IMR-90 (cell line): ENCODE measurements around the gene PPP1R14C. TPM values are rescaled to one million over a fixed set of nuclear protein-coding genes. Genes with fewer than 3 reads are reported as not detected.

Source experiments
- ATAC-seq: fragments of 200-7000 bp; cut with Tn5 transposase; 2 replicates; pipeline ENCODE4 v1.9.1; 2020; ENCODE audit warnings: low read depth, mild to moderate bottlenecking, moderate library complexity
- BruUV-seq: library from RNA; stranded (reverse); fragments of 400-500 nt; replicated peaks from 2 replicates; lab custom pipeline; 2021; lab: Mats Ljungman, UMichigan
- CTCF ChIA-PET: fragments of 300-600 bp; formaldehyde crosslinking; extraction: SDS; loops from one replicate; lab custom pipeline; 2021; ENCODE audit warnings: antibody characterized with exemption; lab: Yijun Ruan, JAX
- POLR2A ChIA-PET: fragments of 300-600 bp; sonication (Branson Sonifier 250); formaldehyde crosslinking; loops from one replicate; lab custom pipeline; 2022; ENCODE audit warnings: antibody characterized with exemption; ENCODE audit not compliant: unreplicated experiment; lab: Charles Lee
- DNase-seq: peaks from one replicate; pipeline ENCODE4 v3.0.0; 2013
- H2AFZ ChIP-seq: replicated peaks from 2 replicates; pipeline ENCODE3; 2013; ENCODE audit warnings: low read length, mild to moderate bottlenecking; ENCODE audit not compliant: poor library complexity
- H2AK5ac ChIP-seq: 2 replicates; pipeline ENCODE4 v1.6.1; 2013; ENCODE audit warnings: low read depth, low read length, inconsistent platforms
- H2AK9ac ChIP-seq: replicated peaks from 2 replicates; pipeline ENCODE3; 2013; ENCODE audit warnings: mild to moderate bottlenecking, low read depth, low read length, moderate library complexity; ENCODE audit not compliant: poor library complexity
- H2BK120ac ChIP-seq: 2 replicates; pipeline ENCODE4 v1.6.1; 2013; ENCODE audit warnings: low read depth, low read length, inconsistent platforms
- H2BK15ac ChIP-seq: 3 replicates; pipeline ENCODE4 v1.6.1; 2013; ENCODE audit warnings: low read depth, low read length, inconsistent platforms
- H2BK20ac ChIP-seq: 2 replicates; pipeline ENCODE4 v1.6.1; 2013; ENCODE audit warnings: low read depth, mild to moderate bottlenecking, inconsistent platforms, low read length, moderate library complexity
- H2BK5ac ChIP-seq: 2 replicates; pipeline ENCODE4 v1.6.1; 2013; ENCODE audit warnings: mild to moderate bottlenecking, low read depth, low read length, inconsistent platforms; ENCODE audit not compliant: poor library complexity, severe bottlenecking
- H3K14ac ChIP-seq: replicated peaks from 2 replicates; pipeline ENCODE4 v1.6.1; 2013; ENCODE audit warnings: low read depth, low read length, inconsistent platforms
- H3K18ac ChIP-seq: 2 replicates; pipeline ENCODE4 v1.6.1; 2013; ENCODE audit warnings: low read depth, low read length, control low read depth
- H3K23ac ChIP-seq: 2 replicates; pipeline ENCODE4 v1.6.1; 2013; ENCODE audit warnings: low read depth, low read length, inconsistent platforms
- H3K27ac ChIP-seq: 2 replicates; pipeline ENCODE4 v1.5.1; 2013; ENCODE audit warnings: mild to moderate bottlenecking, control low read depth, low read length; ENCODE audit not compliant: insufficient read depth
- H3K27me3 ChIP-seq: 2 replicates; pipeline ENCODE4 v1.6.1; 2013; ENCODE audit warnings: low read length; ENCODE audit not compliant: control insufficient read depth, insufficient read depth
- H3K36me3 ChIP-seq: 2 replicates; pipeline ENCODE4 v1.6.1; 2013; ENCODE audit warnings: low read length, mixed read lengths; ENCODE audit not compliant: control insufficient read depth, insufficient read depth
- H3K4ac ChIP-seq: 2 replicates; pipeline ENCODE4 v1.6.1; 2013; ENCODE audit warnings: low read depth, low read length, inconsistent platforms
- H3K4me1 ChIP-seq: 2 replicates; pipeline ENCODE4 v1.6.1; 2013; ENCODE audit warnings: low read length, mixed read lengths; ENCODE audit not compliant: control insufficient read depth, insufficient read depth
- H3K4me2 ChIP-seq: 2 replicates; pipeline ENCODE4 v1.6.1; 2013; ENCODE audit warnings: low read depth, mild to moderate bottlenecking, control low read depth, low read length, moderate library complexity
- H3K4me3 ChIP-seq: 2 replicates; pipeline ENCODE4 v1.5.1; 2013; ENCODE audit warnings: low read depth, mild to moderate bottlenecking, control low read depth, low read length, moderate library complexity; ENCODE audit not compliant: insufficient read depth
- H3K56ac ChIP-seq: 2 replicates; pipeline ENCODE4 v1.6.1; 2013; ENCODE audit warnings: low read length, inconsistent platforms; ENCODE audit not compliant: insufficient read depth; ENCODE audit errors: extremely low read depth
- H3K79me1 ChIP-seq, 2 experiments: 2 replicates each; pipeline ENCODE4 v1.6.1; 2013; ENCODE audit warnings: low read length in 2 of 2, inconsistent platforms in 1 of 2, low read depth in 1 of 2
- H3K9ac ChIP-seq: 2 replicates; pipeline ENCODE4 v1.6.1; 2013; ENCODE audit warnings: low read depth, low read length, control low read depth
- H3K9me1 ChIP-seq: 2 replicates; pipeline ENCODE4 v1.6.1; 2013; ENCODE audit warnings: low read length, inconsistent platforms; ENCODE audit not compliant: insufficient read depth
- H3K9me3 ChIP-seq: 2 replicates; pipeline ENCODE4 v1.6.1; 2013; ENCODE audit warnings: low read length; ENCODE audit not compliant: control insufficient read depth, insufficient read depth
- H4K20me1 ChIP-seq: 2 replicates; pipeline ENCODE4 v1.6.1; 2013; ENCODE audit warnings: low read length, inconsistent platforms; ENCODE audit not compliant: insufficient read depth
- H4K5ac ChIP-seq: 2 replicates; pipeline ENCODE4 v1.6.1; 2013; ENCODE audit warnings: mild to moderate bottlenecking, low read depth, low read length, control low read depth
- H4K8ac ChIP-seq, 2 experiments: 2 replicates each; pipeline ENCODE4 v1.6.1; 2013; ENCODE audit warnings: low read depth in 2 of 2, low read length in 2 of 2, control low read depth in 1 of 2, inconsistent platforms in 1 of 2
- H4K91ac ChIP-seq: 2 replicates; pipeline ENCODE4 v1.6.1; 2013; ENCODE audit warnings: low read depth, low read length, inconsistent platforms; ENCODE audit not compliant: insufficient read depth
- BHLHE40 ChIP-seq: fragments of 150-350 bp; IDR thresholded peaks from 2 replicates; pipeline ENCODE4 v1.6.1; 2016; ENCODE audit warnings: mild to moderate bottlenecking, low read depth, low read length
- CEBPB ChIP-seq: IDR thresholded peaks from 2 replicates; pipeline ENCODE4 v1.6.1; 2012; ENCODE audit warnings: low read depth, low read length, improper control_type of control experiment
- CHD1 ChIP-seq: IDR thresholded peaks from 2 replicates; pipeline ENCODE4 v1.6.1; 2012; ENCODE audit warnings: low read depth, low read length, improper control_type of control experiment
- CTCF ChIP-seq: conservative IDR thresholded peaks from 2 replicates; pipeline ENCODE4 v1.5.1; 2012; ENCODE audit warnings: mild to moderate bottlenecking, low read depth, low read length, improper control_type of control experiment
- FOS ChIP-seq: fragments of 150-350 bp; IDR thresholded peaks from 2 replicates; pipeline ENCODE4 v1.6.1; 2016; ENCODE audit warnings: low read depth, low read length
- MAFK ChIP-seq: IDR thresholded peaks from 2 replicates; pipeline ENCODE4 v1.6.1; 2012; ENCODE audit warnings: low read depth, low read length, improper control_type of control experiment
- MAZ ChIP-seq: IDR thresholded peaks from 2 replicates; pipeline ENCODE4 v1.6.1; 2012; ENCODE audit warnings: low read depth, mild to moderate bottlenecking, low read length, improper control_type of control experiment, moderate library complexity, borderline replicate concordance
- MXI1 ChIP-seq: IDR thresholded peaks from 2 replicates; pipeline ENCODE4 v1.6.1; 2012; ENCODE audit warnings: low read depth, mild to moderate bottlenecking, low read length, moderate library complexity, borderline replicate concordance
- NFE2L2 ChIP-seq: fragments of 150-350 bp; IDR thresholded peaks from 2 replicates; pipeline ENCODE4 v1.6.1; 2016; ENCODE audit warnings: low read depth, mild to moderate bottlenecking, low read length
- POLR2A ChIP-seq: IDR thresholded peaks from 2 replicates; pipeline ENCODE4 v1.6.1; 2012; ENCODE audit warnings: mild to moderate bottlenecking, low read depth, low read length
- RAD21 ChIP-seq: IDR thresholded peaks from 2 replicates; pipeline ENCODE4 v1.6.1; 2012; ENCODE audit warnings: low read length, improper control_type of control experiment
- RCOR1 ChIP-seq: IDR thresholded peaks from 2 replicates; pipeline ENCODE4 v1.6.1; 2012; ENCODE audit warnings: mild to moderate bottlenecking, low read length, improper control_type of control experiment; ENCODE audit not compliant: insufficient replicate concordance
- RFX5 ChIP-seq: IDR thresholded peaks from 2 replicates; pipeline ENCODE4 v1.8.0; 2012; ENCODE audit warnings: low read depth, mild to moderate bottlenecking, low read length, moderate library complexity
- SMC3 ChIP-seq: fragments of 150-350 bp; IDR thresholded peaks from 2 replicates; pipeline ENCODE4 v1.6.1; 2016; ENCODE audit warnings: low read depth, mild to moderate bottlenecking, antibody characterized with exemption, low read length, moderate library complexity
- WGBS, 2 experiments: methylation state at CpG; one replicate each; pipeline versions ENCODE4 v1.1.5 to v1.1.7; 2013; ENCODE audit warnings: missing lambda C conversion rate in 2 of 2; ENCODE audit not compliant: insufficient read length in 1 of 2; ENCODE audit errors: extremely low coverage in 2 of 2; 5-methylcytosine and 5-hydroxymethylcytosine counted together
- dilution Hi-C: fragments of 300-500 bp; cut with HindIII; formaldehyde crosslinking; loops from one replicate; pipeline ENCODE4 v1.14.3; 2018; ENCODE audit warnings: low sequenced_read_pairs; ENCODE audit not compliant: unreplicated experiment
- in situ Hi-C: fragments of 300-500 bp; cut with MboI; formaldehyde crosslinking; loops from 3 replicates; pipeline ENCODE4 v1.14.3; 2019; ENCODE audit warnings: low sequenced_read_pairs, inconsistent platforms, mixed read lengths
- intact Hi-C: fragments of 100-400 bp; cut with micrococcal nuclease; formaldehyde crosslinking; loops from 2 replicates; pipeline ENCODE4 v1.10.0; 2022
- polyA plus RNA-seq, 3 experiments: library from polyadenylated mRNA; depleted of rRNA; stranded (reverse); fragments of >200 nt; gene quantifications; 2 replicates each; pipeline ENCODE4 v1.2.3, GENCODE V29; 2012; ENCODE audit warnings: low replicate concordance in 1 of 3
- total RNA-seq: library from RNA; depleted of rRNA; stranded (reverse); fragments of >200 nt; gene quantifications from 2 replicates; pipeline ENCODE4 v1.2.3, GENCODE V29; 2012
- TF ChIP-seq, protein P1 (sequence below): fragments of 150-350 bp; IDR thresholded peaks from 2 replicates; pipeline ENCODE4 v1.6.1; 2017; ENCODE audit warnings: mild to moderate bottlenecking, antibody characterized with exemption, low read length, low read depth
- TF ChIP-seq, protein P2 (sequence below): fragments of 150-350 bp; IDR thresholded peaks from 2 replicates; pipeline ENCODE4 v1.6.1; 2016; ENCODE audit warnings: low read depth, mild to moderate bottlenecking, low read length, moderate library complexity, borderline replicate concordance

The PPP1R14C gene
- total and polyA plus RNA-seq, 2 of the 4 experiments (the other 2 are of a cell fraction), result not detected

GRCh38 chr6:150238336-150238741 is 95.5 kb downstream of the PPP1R14C start:
- ATAC-seq, result peak; percentile 57
- Histone ChIP-seq H3K18ac (no peak overlapping the region), H4K20me1 (no peaks in the 10 kb centered on the region), H3K79me1 (no peaks in the 10 kb centered on the region), H3K4me3 (no peak overlapping the region), H4K8ac (no peak overlapping the region; a peak in 1 of 4 replicates), H2AFZ (no peak overlapping the region), H3K27me3 (no peaks in the 10 kb centered on the region), H4K91ac (no peak overlapping the region), H3K14ac (no peak overlapping the region), H3K9me1 (no peaks in the 10 kb centered on the region), H3K36me3 (no peaks in the 10 kb centered on the region), H2BK120ac (no peak overlapping the region), H3K4me1 (0 out of 2 replicates have a peak, but pooled peaks cover 2% of the 10 kb centered on the region), H2BK5ac (no peak overlapping the region), H3K4ac (no peak overlapping the region), H2BK20ac (no peak overlapping the region), H3K9ac (no peak overlapping the region), H3K27ac (no peak overlapping the region), H3K9me3 (no peaks in the 10 kb centered on the region), H2AK9ac (no peak overlapping the region), H3K4me2 (no peak overlapping the region), H2AK5ac (no peak overlapping the region), H2BK15ac (no peak overlapping the region), H3K23ac (no peak overlapping the region), H3K56ac (no peak overlapping the region), H4K5ac (peak overlapping the region; percentile 54; the same call in 1 of the 2 replicates)
- WGBS, 2 experiments, result 50% methylated on average over 2 of the region's 5 CpGs; no CpG with 5 or more reads in 1 of the 2 experiments
- dilution Hi-C loops (no loop called here), intact Hi-C loops (no loop called here), in situ Hi-C loops (no loop called here)
- ChIA-PET CTCF (no interaction called here), POLR2A (no interaction called here)
- BruUV-seq, result no TSS peak
- DNase-seq, result peak; percentile 16
- TF ChIP-seq NFE2L2 (no peak), BHLHE40 (no peak), CHD1 (no peak), FOS (no peak), MAZ (no peak), RCOR1 (no peak), MXI1 (no peak), CEBPB (no peak), RFX5 (no peak), POLR2A (no peak), SMC3 (no peak), CTCF (no peak), MAFK (no peak), RAD21 (no peak)
- TF ChIP-seq, protein P1, sequence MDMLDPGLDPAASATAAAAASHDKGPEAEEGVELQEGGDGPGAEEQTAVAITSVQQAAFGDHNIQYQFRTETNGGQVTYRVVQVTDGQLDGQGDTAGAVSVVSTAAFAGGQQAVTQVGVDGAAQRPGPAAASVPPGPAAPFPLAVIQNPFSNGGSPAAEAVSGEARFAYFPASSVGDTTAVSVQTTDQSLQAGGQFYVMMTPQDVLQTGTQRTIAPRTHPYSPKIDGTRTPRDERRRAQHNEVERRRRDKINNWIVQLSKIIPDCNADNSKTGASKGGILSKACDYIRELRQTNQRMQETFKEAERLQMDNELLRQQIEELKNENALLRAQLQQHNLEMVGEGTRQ, result no peak
- TF ChIP-seq, protein P2, sequence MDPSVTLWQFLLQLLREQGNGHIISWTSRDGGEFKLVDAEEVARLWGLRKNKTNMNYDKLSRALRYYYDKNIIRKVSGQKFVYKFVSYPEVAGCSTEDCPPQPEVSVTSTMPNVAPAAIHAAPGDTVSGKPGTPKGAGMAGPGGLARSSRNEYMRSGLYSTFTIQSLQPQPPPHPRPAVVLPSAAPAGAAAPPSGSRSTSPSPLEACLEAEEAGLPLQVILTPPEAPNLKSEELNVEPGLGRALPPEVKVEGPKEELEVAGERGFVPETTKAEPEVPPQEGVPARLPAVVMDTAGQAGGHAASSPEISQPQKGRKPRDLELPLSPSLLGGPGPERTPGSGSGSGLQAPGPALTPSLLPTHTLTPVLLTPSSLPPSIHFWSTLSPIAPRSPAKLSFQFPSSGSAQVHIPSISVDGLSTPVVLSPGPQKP, result no peak
